Measurements from ENCODE around the gene RBM6. TPM values are rescaled to one million over a fixed set of nuclear protein-coding genes. Genes with fewer than 3 reads are reported as not detected.
"Not testable (repeated sequence)": the region's sequence is repeated elsewhere in the genome, so short reads cannot be mapped to it uniquely, and the experiment has no call there.

The RBM6 gene
- total RNA-seq, 1 experiment from 2014 or later: 118 TPM

- TF ChIP-seq HMGA2 (CRISPR knock-in tag; IDR thresholded peaks at IDR 0.05): no peak
- TF ChIP-seq ZNF232 (CRISPR knock-in tag; IDR thresholded peaks at IDR 0.05): no peak
- TF ChIP-seq SOX15 (CRISPR knock-in tag; IDR thresholded peaks at IDR 0.05): no peak
- TF ChIP-seq RELA (CRISPR knock-in tag; IDR thresholded peaks at IDR 0.05; ENCODE audit: borderline replicate concordance): no peak
- no peak for TF ChIP-seq USF2 (CRISPR knock-in tag; IDR thresholded peaks at IDR 0.05)
- no peak for TF ChIP-seq CDX4 (CRISPR knock-in tag; IDR thresholded peaks at IDR 0.05; ENCODE audit: borderline replicate concordance)
- TF ChIP-seq ZNF121 (CRISPR knock-in tag; IDR thresholded peaks at IDR 0.05): no peak
- no peak for TF ChIP-seq ZNF423 (CRISPR knock-in tag; IDR thresholded peaks at IDR 0.05)
Measured at GRCh38 chr3:49930922-49931321, 9.0 kb upstream of the RBM6 start (continued).

- ATAC-seq; H3K27me3 Mint-ChIP-seq (ENCODE audit: low read depth); H3K27ac Mint-ChIP-seq; POLR2A ChIA-PET; H3K4me3 Mint-ChIP-seq; DNase-seq (ENCODE audit: low spot score); CTCF ChIA-PET; H3K9me3 Mint-ChIP-seq; H3K36me3 Mint-ChIP-seq: not testable (repeated sequence)
- peaks cover 25% of the 10 kb centered on the region for H3K4me1 Mint-ChIP-seq
Measured at GRCh38 chr3:49932281-49932680, 7.7 kb upstream of the RBM6 start.

- Mint-ChIP-seq H3K27me3 (ENCODE audit: low read depth) (no peaks in the 10 kb centered on the region; the same call in 1 of the 2 replicates), H3K27ac (no peak overlapping the region), H3K4me3 (no peak overlapping the region), H3K4me1 (peaks cover 8% of the 10 kb centered on the region), H3K9me3 (no peaks in the 10 kb centered on the region), H3K36me3 (no peaks in the 10 kb centered on the region; the same call in 1 of the 2 replicates)
- ChIA-PET POLR2A (no interaction called here), CTCF (interaction anchor here (1.4 kb wide), 1 partner anchor 98 kb away, joined by 4 read pairs; no protein-coding TSS in a partner anchor)
- DNase-seq (ENCODE audit: low spot score): no peak
- no peak for TF ChIP-seq NR3C1 (CRISPR knock-in tag; conservative IDR thresholded peaks at IDR 0.05; ENCODE audit: low read depth)
- no peak for TF ChIP-seq MAX (CRISPR knock-in tag; IDR thresholded peaks at IDR 0.05)
- TF ChIP-seq ZMAT4 (CRISPR knock-in tag; IDR thresholded peaks at IDR 0.05): no peak
- ATAC-seq: no peak
Measured at GRCh38 chr3:49937090-49937489, 2.9 kb upstream of the RBM6 start.

GRCh38 chr3:49940667-49941249, 808 bp downstream of the RBM6 start:
- Mint-ChIP-seq H3K27me3 (ENCODE audit: low read depth) (no peaks in the 10 kb centered on the region; the same call in 1 of the 2 replicates), H3K4me1 (peaks cover 8% of the 10 kb centered on the region), H3K36me3 (peaks cover 12% of the 10 kb centered on the region), H3K27ac (peak overlapping the region; percentile 96), H3K9me3 (peaks cover 6% of the 10 kb centered on the region; the same call in 1 of the 2 replicates), H3K4me3 (peak overlapping the region; percentile 98)
- ChIA-PET POLR2A (interaction anchor here (1.1 to 2.5 kb wide), 4 partner anchors 11 to 59 kb away, joined by 3 to 31 read pairs (median 3); partner anchors contain the start of gene MON1A), CTCF (interaction anchor here (0.9 to 2.4 kb wide), 9 partner anchors 11 to 269 kb away, joined by 3 to 42 read pairs (median 3); partner anchors contain the start of gene MON1A)
- no peak for DNase-seq (ENCODE audit: low spot score)
- ATAC-seq: no peak
- no peak for TF ChIP-seq MLX (CRISPR knock-in tag; IDR thresholded peaks at IDR 0.05)
- no peak for TF ChIP-seq CTCF (IDR thresholded peaks at IDR 0.05)
- TF ChIP-seq GABPB1 (CRISPR knock-in tag; IDR thresholded peaks at IDR 0.05): no peak
- TF ChIP-seq FOXP4 (CRISPR knock-in tag; IDR thresholded peaks at IDR 0.05): no peak
- no peak for TF ChIP-seq OVOL2 (CRISPR knock-in tag; IDR thresholded peaks at IDR 0.05; ENCODE audit: borderline replicate concordance)
- no peak for TF ChIP-seq ZSCAN18 (CRISPR knock-in tag; IDR thresholded peaks at IDR 0.05)
- no peak for TF ChIP-seq NR2C2 (CRISPR knock-in tag; IDR thresholded peaks at IDR 0.05)
- TF ChIP-seq CDX4 (CRISPR knock-in tag; IDR thresholded peaks at IDR 0.05; ENCODE audit: borderline replicate concordance): no peak
- no peak for TF ChIP-seq TEAD4 (CRISPR knock-in tag; IDR thresholded peaks at IDR 0.05)
- TF ChIP-seq ZNF671 (CRISPR knock-in tag; IDR thresholded peaks at IDR 0.05): no peak
- TF ChIP-seq FOXP1 (CRISPR knock-in tag; IDR thresholded peaks at IDR 0.05; ENCODE audit: borderline replicate concordance): no peak
- no peak for TF ChIP-seq NR3C1 (CRISPR knock-in tag; conservative IDR thresholded peaks at IDR 0.05; ENCODE audit: low read depth)
